GM12892 (cell line): ENCODE results near the gene CCDC149.

Source experiments
- POLR2A ChIP-seq: IDR thresholded peaks from 2 replicates; pipeline ENCODE4 v1.6.1; 2011; ENCODE audit warnings: low read depth, low read length, control low read depth
- POLR2AphosphoS5 ChIP-seq: IDR thresholded peaks from 2 replicates; pipeline ENCODE4 v1.6.1; 2011; ENCODE audit warnings: low read depth, low read length, control low read depth
- TAF1 ChIP-seq: IDR thresholded peaks from 2 replicates; pipeline ENCODE4 v1.6.1; 2011; ENCODE audit warnings: low read depth, mild to moderate bottlenecking, control low read depth, low read length, borderline replicate concordance

- no peak for TF ChIP-seq TAF1
- TF ChIP-seq POLR2A = no peak
- TF ChIP-seq POLR2AphosphoS5 = no peak
These were observed 15.2 kb downstream of the CCDC149 start for GRCh38 chr4:24897639-24898038.
